Neural cell (in vitro differentiated cells): ENCODE results near the gene PDIA6. TPM values are rescaled to one million over a fixed set of nuclear protein-coding genes. Genes with fewer than 3 reads are reported as not detected.

ENCODE experiments used
- H2AFZ ChIP-seq: fragments of 200-600, 300-800 bp; sonication (generic), shearing (Covaris generic); 2 replicates; pipeline ENCODE4 v1.6.0; 2014; ENCODE audit warnings: low read depth, mild to moderate bottlenecking, antibody characterized with exemption, low read length, moderate library complexity
- H3F3A ChIP-seq: fragments of 200-600 bp; shearing (Covaris generic); 2 replicates; pipeline ENCODE4 v1.6.1; 2016; ENCODE audit warnings: mild to moderate bottlenecking, moderate library complexity, mixed read lengths, antibody characterized with exemption, low read length; ENCODE audit not compliant: insufficient read depth, poor library complexity, severe bottlenecking
- H3K27ac ChIP-seq: fragments of 200-600, 300-800 bp; sonication (generic), shearing (Covaris generic); 2 replicates; pipeline ENCODE4 v1.5.1; 2014; ENCODE audit warnings: mild to moderate bottlenecking, low read length, moderate library complexity
- H3K27me3 ChIP-seq: fragments of 300-800, 200-600 bp; sonication (generic), shearing (Covaris generic); 2 replicates; pipeline ENCODE4 v1.6.0; 2014; ENCODE audit warnings: mild to moderate bottlenecking, low read depth, low read length, moderate library complexity; ENCODE audit not compliant: insufficient read depth
- H3K36me3 ChIP-seq: fragments of 300-800, 200-600 bp; sonication (generic), shearing (Covaris generic); 2 replicates; pipeline ENCODE4 v1.5.1; 2014; ENCODE audit warnings: mild to moderate bottlenecking, antibody characterized with exemption, low read length, moderate library complexity; ENCODE audit not compliant: insufficient read depth
- H3K4me2 ChIP-seq: fragments of 300-800, 200-600 bp; sonication (generic), shearing (Covaris generic); 2 replicates; pipeline ENCODE4 v1.6.0; 2014; ENCODE audit warnings: mild to moderate bottlenecking, low read length
- H3K4me3 ChIP-seq: fragments of 300-800, 200-600 bp; sonication (generic), shearing (Covaris generic); 2 replicates; pipeline ENCODE4 v1.5.1; 2014; ENCODE audit warnings: mild to moderate bottlenecking, low read length, moderate library complexity
- H3K79me2 ChIP-seq: fragments of 200-600 bp; shearing (Covaris generic); replicated peaks from 2 replicates; pipeline ENCODE4 v1.6.0; 2014; ENCODE audit warnings: mild to moderate bottlenecking, low read length, moderate library complexity; ENCODE audit not compliant: insufficient read depth
- H3K9ac ChIP-seq: fragments of 300-800, 200-600 bp; sonication (generic), shearing (Covaris generic); 2 replicates; pipeline ENCODE4 v1.6.1; 2016; ENCODE audit warnings: mild to moderate bottlenecking, low read length, mixed read lengths
- H3K9me2 ChIP-seq: fragments of 200-600 bp; shearing (Covaris generic); 2 replicates; pipeline ENCODE4 v1.6.1; 2016; ENCODE audit warnings: mild to moderate bottlenecking, low read length, mixed read lengths; ENCODE audit not compliant: insufficient read depth
- H3K9me3 ChIP-seq: fragments of 200-600, 300-800 bp; sonication (generic), shearing (Covaris generic); 2 replicates; pipeline ENCODE4 v1.6.1; 2016; ENCODE audit warnings: mild to moderate bottlenecking, mixed run types, low read length, moderate library complexity, mixed read lengths
- H4K20me1 ChIP-seq: fragments of 200-600 bp; shearing (Covaris generic); 2 replicates; pipeline ENCODE4 v1.6.1; 2016; ENCODE audit warnings: mild to moderate bottlenecking, mixed run types; ENCODE audit not compliant: insufficient read depth
- CTCF ChIP-seq: fragments of 450-650 bp; IDR thresholded peaks from 2 replicates; pipeline ENCODE4 v1.5.1; 2014; ENCODE audit warnings: antibody characterized with exemption, mild to moderate bottlenecking, moderate library complexity; ENCODE audit not compliant: poor library complexity, severe bottlenecking
- EP300 ChIP-seq: fragments of 450-650 bp; conservative IDR thresholded peaks from 2 replicates; pipeline ENCODE4 v1.6.1; 2014; ENCODE audit warnings: antibody characterized with exemption, mild to moderate bottlenecking, moderate library complexity; ENCODE audit not compliant: poor library complexity, severe bottlenecking
- EZH2 ChIP-seq: fragments of 200-600, 300-800 bp; shearing (Covaris generic), sonication (generic); IDR thresholded peaks from 2 replicates; pipeline ENCODE4 v1.6.1; 2014; ENCODE audit warnings: antibody characterized with exemption, low read length, borderline replicate concordance, mild to moderate bottlenecking; ENCODE audit not compliant: insufficient read depth, poor library complexity, severe bottlenecking
- MXI1 ChIP-seq: fragments of 450-650 bp; conservative IDR thresholded peaks from 2 replicates; pipeline ENCODE4 v1.6.1; 2014; ENCODE audit warnings: antibody characterized with exemption, mild to moderate bottlenecking; ENCODE audit not compliant: poor library complexity, severe bottlenecking
- POLR2AphosphoS5 ChIP-seq: IDR thresholded peaks from 2 replicates; pipeline ENCODE4 v1.6.1; 2012
- RAD21 ChIP-seq: fragments of 450-650 bp; conservative IDR thresholded peaks from 2 replicates; pipeline ENCODE4 v1.6.1; 2014; ENCODE audit warnings: antibody characterized with exemption, mild to moderate bottlenecking, moderate library complexity
- REST ChIP-seq: IDR thresholded peaks from 2 replicates; pipeline ENCODE4 v1.6.1; 2012; ENCODE audit warnings: borderline replicate concordance
- SMC3 ChIP-seq: fragments of 450-650 bp; conservative IDR thresholded peaks from 2 replicates; pipeline ENCODE4 v1.6.1; 2014; ENCODE audit warnings: antibody characterized with exemption, mild to moderate bottlenecking, moderate library complexity; ENCODE audit not compliant: poor library complexity
- TAF1 ChIP-seq: IDR thresholded peaks from 2 replicates; pipeline ENCODE4 v1.6.1; 2012; ENCODE audit warnings: low read depth
- polyA plus RNA-seq: library from polyadenylated mRNA; depleted of rRNA; stranded (reverse); fragments of >200 nt; gene quantifications from 2 replicates; pipeline ENCODE4 v1.2.3, GENCODE V29; 2014

Gene PDIA6
- polyA plus RNA-seq, 1 donor from 2014 or later: 124 TPM

DNA sequence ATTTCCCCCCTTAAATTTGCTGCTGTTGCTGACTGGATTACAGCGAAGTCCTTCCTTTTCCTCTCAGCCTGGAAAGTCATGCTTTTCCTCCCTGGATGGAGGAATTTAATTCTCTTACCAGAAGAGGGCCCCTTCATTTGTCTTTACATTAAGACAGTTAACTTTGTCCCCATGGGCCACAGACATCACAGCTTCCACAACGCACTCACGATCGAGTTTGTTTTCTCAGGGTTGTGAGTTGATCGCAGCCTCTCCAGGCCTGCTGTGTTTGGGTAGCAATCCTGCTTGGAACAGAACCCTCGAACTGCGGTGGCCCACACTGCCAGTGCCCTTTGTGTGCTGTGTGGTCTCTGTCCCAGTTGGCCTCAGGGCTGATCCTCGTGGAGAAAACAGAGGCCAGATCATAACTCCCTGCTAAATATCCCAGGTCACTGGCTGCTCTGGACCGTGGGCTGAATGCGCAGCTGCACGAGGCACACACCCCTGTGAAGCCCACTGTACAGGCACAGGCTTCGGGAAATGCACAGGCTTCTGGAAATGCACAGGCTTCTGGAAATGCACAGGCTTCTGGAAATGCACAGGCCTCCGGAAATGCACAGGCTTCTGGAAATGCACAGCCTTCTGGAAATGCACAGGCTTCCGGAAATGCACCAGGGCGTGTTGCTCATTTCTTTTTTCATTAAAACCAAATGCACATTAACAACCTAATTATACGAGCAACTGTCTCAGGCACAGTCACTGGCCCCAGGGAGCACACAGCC lies 2.2 kb upstream of the PDIA6 start:
- Histone ChIP-seq H3K27me3 (no peaks in the 10 kb centered on the region), H3F3A (no peaks in the 10 kb centered on the region), H3K27ac (no peak overlapping the region), H3K36me3 (no peaks in the 10 kb centered on the region), H3K9ac (no peak overlapping the region), H3K4me3 (no peak overlapping the region), H3K4me2 (no peak overlapping the region), H3K9me2 (no peaks in the 10 kb centered on the region), H3K79me2 (peaks cover 24% of the 10 kb centered on the region), H4K20me1 (no peaks in the 10 kb centered on the region), H3K9me3 (no peaks in the 10 kb centered on the region), H2AFZ (no peak overlapping the region)
- TF ChIP-seq POLR2AphosphoS5 (no peak), REST (no peak), EZH2 (no peak), TAF1 (no peak), MXI1 (no peak), SMC3 (peak; percentile 24), RAD21 (no peak), CTCF (peak; percentile 41), EP300 (no peak)

DNA sequence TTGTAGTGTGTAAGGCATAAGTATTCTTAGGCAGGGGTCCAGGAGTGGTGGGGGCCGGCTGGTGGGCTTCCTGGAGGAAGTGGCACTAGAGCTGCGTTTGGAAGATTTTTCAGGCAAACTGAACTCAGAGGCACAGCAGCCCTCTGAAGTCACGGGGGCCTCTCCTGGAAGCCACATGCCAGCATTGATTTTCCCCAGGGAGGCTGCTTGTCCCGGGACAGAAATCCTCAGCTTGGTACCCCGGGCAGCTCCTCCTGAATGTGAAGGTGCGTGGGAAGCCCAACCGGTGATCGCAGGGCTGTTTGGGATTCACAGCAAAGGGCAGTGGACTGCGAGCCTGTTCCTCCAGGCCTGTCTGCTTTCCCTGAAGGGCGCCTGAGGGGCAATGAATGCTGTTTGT lies 1.6 kb upstream of the PDIA6 start:
- H3K36me3 ChIP-seq: no peaks in the 10 kb centered on the region
- no peak for TF ChIP-seq REST
- TF ChIP-seq RAD21: no peak
- no peak for TF ChIP-seq SMC3
- TF ChIP-seq CTCF: no peak
- no peak for TF ChIP-seq POLR2AphosphoS5
- TF ChIP-seq EZH2: no peak
- TF ChIP-seq EP300: no peak
- no peak for TF ChIP-seq TAF1
- TF ChIP-seq MXI1: no peak
- H3F3A ChIP-seq: no peaks in the 10 kb centered on the region
- no peak overlapping the region for H3K9ac ChIP-seq
- no peak overlapping the region for H3K4me2 ChIP-seq
- H3K27me3 ChIP-seq: no peaks in the 10 kb centered on the region
- H3K27ac ChIP-seq: no peak overlapping the region
- H3K9me2 ChIP-seq: no peaks in the 10 kb centered on the region
- no peak overlapping the region for H2AFZ ChIP-seq
- no peaks in the 10 kb centered on the region for H4K20me1 ChIP-seq
- peaks cover 31% of the 10 kb centered on the region for H3K79me2 ChIP-seq
- no peak overlapping the region for H3K4me3 ChIP-seq
- H3K9me3 ChIP-seq: no peaks in the 10 kb centered on the region
